WI38 (cell line): Measurements from ENCODE around the gene IL1RAPL1.

Experiments used
- H3K4me3 ChIP-seq: 2 replicates; pipeline ENCODE4 v1.5.1; 2011; ENCODE audit warnings: low read depth, mild to moderate bottlenecking, control low read depth, low read length
- CTCF ChIP-seq: IDR thresholded peaks from 2 replicates; pipeline ENCODE4 v1.5.1; 2012; ENCODE audit warnings: low read depth, mild to moderate bottlenecking, control low read depth, low read length

IL1RAPL1 gene

GRCh38 chrX:29488919-29489318 lies 901.7 kb downstream of the IL1RAPL1 start:
- no peak overlapping the region for H3K4me3 ChIP-seq
- TF ChIP-seq CTCF: no peak

GRCh38 chrX:29490606-29491005 lies 903.4 kb downstream of the IL1RAPL1 start:
- no peak for TF ChIP-seq CTCF
- no peak overlapping the region for H3K4me3 ChIP-seq

- H3K4me3 ChIP-seq: no peak overlapping the region
- TF ChIP-seq CTCF: no peak
Observed at GRCh38 chrX:29491659-29492058, 904.4 kb downstream of the IL1RAPL1 start.

GRCh38 chrX:29496636-29497180 lies 909.5 kb downstream of the IL1RAPL1 start:
- no peak for TF ChIP-seq CTCF
- no peak overlapping the region for H3K4me3 ChIP-seq

- no peak overlapping the region for H3K4me3 ChIP-seq
- no peak for TF ChIP-seq CTCF
Observed at GRCh38 chrX:29506729-29507128, 919.5 kb downstream of the IL1RAPL1 start.

GRCh38 chrX:29518100-29518499 lies 930.9 kb downstream of the IL1RAPL1 start:
- no peak overlapping the region for H3K4me3 ChIP-seq
- TF ChIP-seq CTCF: no peak

GRCh38 chrX:29528281-29528680 lies 941.0 kb downstream of the IL1RAPL1 start:
- no peak for TF ChIP-seq CTCF
- H3K4me3 ChIP-seq: no peak overlapping the region
